Neural progenitor cell (in vitro differentiated cells): ENCODE measurements around the gene USP34.

Experiments
- CTCF ChIP-seq: fragments of 200-600 bp; sonication (generic); IDR thresholded peaks from 2 replicates; pipeline ENCODE4 v1.5.1; 2017; ENCODE audit warnings: antibody characterized with exemption, mild to moderate bottlenecking
- EZH2 ChIP-seq: fragments of 200-600 bp; sonication (generic); IDR thresholded peaks from 2 replicates; pipeline ENCODE4 v1.6.1; 2017; ENCODE audit warnings: antibody characterized with exemption, mild to moderate bottlenecking, moderate library complexity
- EZH2phosphoT487 ChIP-seq: fragments of 200-600 bp; sonication (generic); IDR thresholded peaks from 2 replicates; pipeline ENCODE4 v1.6.1; 2017; ENCODE audit warnings: antibody characterized with exemption

- no peak for TF ChIP-seq CTCF
- no peak for TF ChIP-seq EZH2
- no peak for TF ChIP-seq EZH2phosphoT487
These were observed 51.8 kb downstream of the USP34 start for GRCh38 chr2:61419129-61419528.
